Left colon (tissue), 2 donors: ENCODE measurements around the gene GABRB1. TPM values are rescaled to one million over a fixed set of nuclear protein-coding genes. Genes with fewer than 3 reads are reported as not detected.
"Not testable (repeated sequence)": the region's sequence is repeated elsewhere in the genome, so short reads cannot be mapped to it uniquely, and the experiment has no call there.

Experiments
- ATAC-seq: fragments of 200-7000 bp; cut with Tn5 transposase; one replicate; pipeline ENCODE4 v1.9.1; 2020; ENCODE audit warnings: mild to moderate bottlenecking, moderate library complexity
- DNase-seq, 2 donors: peaks; one replicate each; pipeline ENCODE4 v3.0.0-alpha.2; 2020
- intact Hi-C, 2 donors: fragments of 100-400 bp; cut with DNase I in 1 of 2; cut with micrococcal nuclease in 1 of 2; formaldehyde crosslinking; loops; one replicate each; pipeline versions ENCODE4 v1.11.2 to v1.14.0; 2022; cut with DNase I, micrococcal nuclease
- total RNA-seq, 2 donors: library from RNA; stranded (reverse); fragmentation: NEBNext Ultra II Directional; extraction: Animal tissue kit (Norgen Biotek cat#: 25700); gene quantifications; one replicate each; pipeline ENCODE4 v1.2.1, GENCODE V29; 2021
- donor health status: DM: no; HTN: no; CAD: no.
- donor health status: DM: yes; HTN: yes; CAD: no.

GABRB1 gene
- total RNA-seq, 2 donors from 2014 or later, result 0.36 to 0.37 TPM

DNA sequence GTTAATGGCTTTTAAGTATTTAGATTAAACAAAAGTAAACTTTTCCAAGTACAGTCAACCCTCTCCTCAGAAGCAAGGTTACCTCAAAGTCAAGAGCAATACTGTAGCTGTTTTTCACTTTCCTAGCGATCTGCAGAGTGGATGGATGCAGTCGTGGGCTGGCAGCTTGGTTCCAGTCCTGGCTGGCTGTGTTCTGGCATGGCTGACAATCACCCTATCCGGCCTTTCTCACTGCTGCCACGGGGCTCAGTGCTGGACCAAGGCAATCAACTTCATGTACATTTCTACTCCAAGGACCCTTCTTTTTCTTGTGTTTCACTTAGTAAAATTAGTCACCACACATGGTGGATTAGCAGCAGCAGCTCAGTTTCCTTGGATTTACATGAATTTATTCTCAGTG lies 208.3 kb downstream of the GABRB1 start:
- ATAC-seq, result no peak
- no peak for DNase-seq
- intact Hi-C loops, result no loop called here

DNA sequence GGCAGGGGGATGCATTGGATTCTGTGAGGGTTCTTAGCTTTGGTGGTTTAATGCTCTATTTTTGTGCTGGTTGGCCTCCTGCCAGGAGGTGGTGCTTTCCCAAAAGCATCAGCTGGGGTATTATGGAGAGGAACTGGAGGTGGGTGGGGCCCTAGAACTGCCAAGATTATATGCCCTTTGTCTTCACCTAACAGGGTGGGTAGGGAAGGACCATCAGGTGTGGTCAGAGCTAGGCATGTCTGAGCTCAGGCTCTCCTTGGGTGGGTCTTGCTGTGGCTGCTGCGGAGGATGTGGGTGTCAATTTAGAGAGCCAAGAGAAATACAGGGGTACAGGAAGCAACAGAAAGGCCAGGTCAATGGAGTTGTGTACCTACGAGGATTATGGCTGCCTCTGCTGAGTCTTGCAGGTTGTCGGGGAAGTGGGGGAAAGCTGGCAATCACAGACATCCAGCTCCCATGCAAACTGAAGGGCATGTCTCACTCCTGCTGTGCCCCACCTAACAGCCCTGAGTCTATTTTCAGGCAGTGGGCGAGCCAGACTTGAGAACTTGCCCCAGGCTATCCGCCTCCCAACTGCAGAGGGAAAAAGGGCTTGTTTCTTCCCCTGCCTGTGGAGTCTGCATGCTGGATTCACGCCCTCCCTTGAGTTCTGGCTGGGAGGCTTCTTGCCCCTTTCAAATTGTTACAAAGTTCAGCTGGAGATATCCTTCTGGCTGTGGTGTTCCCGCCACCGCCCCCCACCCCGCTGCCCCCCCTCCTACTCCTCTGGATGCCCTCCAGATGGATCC lies 220.2 kb downstream of the GABRB1 start:
- DNase-seq (no peak), ATAC-seq (no peak)
- intact Hi-C loops, result no loop called here

DNA sequence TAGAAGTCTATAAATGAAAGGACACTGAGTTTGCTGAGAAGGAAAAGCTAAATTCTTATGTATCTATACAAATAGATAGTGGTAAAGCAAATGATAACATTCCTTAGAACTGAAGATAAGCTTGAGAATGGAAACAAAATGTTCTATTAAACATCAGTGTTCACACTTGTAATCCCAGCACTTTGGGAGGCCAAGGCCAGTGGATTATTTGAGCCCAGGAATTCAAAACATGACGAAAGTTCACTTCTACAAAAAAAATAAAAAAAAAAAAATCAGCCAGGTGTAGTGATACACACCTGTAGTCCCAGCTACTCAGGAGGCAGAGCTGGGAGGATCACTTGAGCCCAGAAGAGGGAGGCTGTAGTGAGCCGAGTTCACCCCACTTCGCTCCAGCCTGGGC lies 232.4 kb downstream of the GABRB1 start:
- ATAC-seq, result no peak
- intact Hi-C loops, result no loop called here

DNA sequence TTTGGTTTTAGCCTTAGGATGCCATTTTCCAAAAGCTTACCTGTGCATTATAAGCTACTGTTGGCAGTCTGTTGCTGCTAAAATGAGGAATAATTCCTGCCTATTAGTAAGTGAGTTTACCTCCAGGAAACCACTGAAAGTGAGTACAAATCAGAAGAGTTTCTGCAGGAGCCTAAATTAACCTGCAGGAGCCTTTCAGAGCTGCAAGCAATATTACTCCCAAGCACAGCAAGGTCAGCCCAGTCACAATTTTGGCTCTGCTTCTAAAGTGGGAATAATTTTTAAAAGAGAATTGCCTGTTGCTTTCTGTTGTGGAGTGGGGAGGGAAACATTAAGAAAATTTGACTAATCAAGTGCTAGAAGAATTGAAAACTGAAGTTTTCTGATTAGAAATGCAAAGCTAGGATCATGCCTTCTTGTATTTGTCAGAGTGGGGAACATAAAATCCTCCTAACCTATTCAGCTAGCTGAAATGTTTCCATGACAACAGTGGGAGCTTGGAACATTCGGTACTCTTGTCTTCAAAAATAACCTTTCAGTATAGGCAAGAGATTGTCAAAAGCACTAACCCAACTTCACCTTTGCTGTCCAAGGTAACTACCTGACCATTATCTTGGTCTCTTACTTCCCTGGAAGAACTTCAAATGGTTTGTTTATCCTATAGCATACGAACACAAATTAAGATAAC lies 239.0 kb downstream of the GABRB1 start:
- ATAC-seq (no peak), DNase-seq (no peak)
- intact Hi-C loops, result no loop called here

More for the DNA sequence above, 232.4 kb downstream of the GABRB1 start:
- DNase-seq, result no peak

DNA sequence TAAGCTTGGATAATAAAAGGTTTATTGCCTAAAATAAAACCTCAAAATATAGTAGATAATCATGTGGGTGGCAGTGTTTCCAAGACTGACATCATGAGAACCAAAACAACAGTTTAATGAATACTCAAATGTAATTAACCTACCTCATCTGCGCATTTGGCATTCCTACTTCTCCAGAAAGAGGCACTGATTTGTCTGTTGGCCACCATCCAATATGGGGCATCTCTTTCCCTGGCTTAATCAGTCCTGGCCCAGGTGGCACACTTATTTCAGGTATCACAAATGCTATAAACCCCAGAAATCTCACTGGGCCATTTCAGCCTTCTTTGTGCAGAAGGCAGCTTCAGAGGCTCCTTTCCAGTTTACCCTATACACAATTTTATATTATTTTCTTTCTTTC lies 239.9 kb downstream of the GABRB1 start:
- intact Hi-C loops, result no loop called here
- DNase-seq, result no peak
- ATAC-seq, result no peak

DNA sequence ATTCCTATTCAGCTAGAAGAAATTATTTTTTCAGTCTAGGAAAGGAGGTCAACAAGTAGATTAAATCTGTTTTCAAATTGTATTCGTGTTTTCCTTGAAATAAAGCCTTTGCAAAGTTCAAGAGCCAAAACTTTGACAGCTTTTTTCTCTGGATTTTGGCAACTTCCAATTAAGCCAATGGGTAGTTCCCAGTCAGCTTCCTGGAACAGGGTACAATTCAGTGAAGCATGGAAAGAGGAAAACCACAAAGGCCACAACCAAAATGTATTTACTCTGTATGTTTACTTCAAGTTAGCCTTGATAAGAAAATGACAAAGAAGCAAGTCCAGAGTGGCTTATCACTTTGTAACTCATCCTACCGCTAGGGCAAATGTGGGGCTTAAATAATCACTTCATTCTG lies 243.5 kb downstream of the GABRB1 start:
- no peak for DNase-seq
- ATAC-seq, result no peak
- intact Hi-C loops, result no loop called here

DNA sequence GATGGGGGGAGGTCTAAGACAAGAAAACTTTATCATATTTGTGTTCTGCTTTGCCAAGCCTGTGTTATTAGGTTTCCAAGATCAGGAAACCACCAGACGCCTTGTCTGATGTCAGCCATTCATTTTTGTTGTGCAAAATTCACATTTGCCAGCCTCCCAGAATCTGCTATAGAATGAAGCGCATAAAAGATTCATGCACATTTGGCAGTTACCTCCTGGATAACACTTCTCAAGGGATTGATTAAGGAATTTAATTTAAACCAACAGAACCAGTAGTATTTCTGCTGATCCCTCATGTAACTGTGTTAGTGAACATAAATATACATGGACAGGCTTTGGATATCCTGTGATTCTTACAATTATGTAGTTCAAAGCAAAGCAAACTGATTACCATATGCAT lies 244.2 kb downstream of the GABRB1 start:
- intact Hi-C loops, result no loop called here

DNA sequence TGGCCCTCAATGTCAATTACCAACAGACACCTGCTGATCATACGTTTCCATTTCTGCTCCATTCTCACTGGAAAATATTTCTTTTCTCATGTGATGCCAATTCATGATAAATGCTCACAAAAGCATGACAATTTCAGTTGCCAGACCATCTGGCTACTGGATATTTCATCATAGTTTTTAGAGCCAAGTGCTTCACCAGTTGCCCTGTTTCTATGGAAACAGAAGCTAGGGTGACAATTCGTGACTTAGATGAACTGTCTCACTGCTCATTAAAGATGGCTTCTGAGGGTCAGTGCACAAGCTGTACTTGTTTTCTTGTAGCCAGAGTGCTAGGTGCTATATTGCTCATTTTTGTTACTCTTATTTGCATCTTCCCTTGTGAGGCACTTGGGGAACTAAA lies 247.3 kb downstream of the GABRB1 start:
- ATAC-seq (no peak), DNase-seq (no peak)
- intact Hi-C loops, result no loop called here

More for the DNA sequence above, 244.2 kb downstream of the GABRB1 start:
- ATAC-seq (no peak), DNase-seq (no peak)

DNA sequence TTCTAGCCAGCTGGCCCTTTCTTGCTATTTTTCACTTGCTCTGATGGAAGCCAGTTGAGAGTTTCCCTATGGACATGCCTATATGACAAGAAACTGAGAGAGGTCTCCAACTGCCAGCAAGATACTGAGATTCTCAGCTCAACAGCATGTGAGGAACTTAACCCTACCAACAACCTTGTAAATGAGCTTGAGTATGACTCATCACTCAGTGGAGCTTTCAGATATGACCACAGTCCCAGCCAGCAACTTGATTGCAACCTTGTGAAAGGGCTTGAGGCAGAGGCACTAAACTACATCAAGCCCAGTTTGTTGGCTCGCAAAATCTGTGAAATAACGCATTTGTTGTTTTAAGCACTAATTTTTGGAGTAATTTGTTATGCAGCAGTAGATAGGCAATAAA lies 256.4 kb downstream of the GABRB1 start:
- intact Hi-C loops, result no loop called here
- ATAC-seq, result peak; percentile 27
- no peak for DNase-seq

DNA sequence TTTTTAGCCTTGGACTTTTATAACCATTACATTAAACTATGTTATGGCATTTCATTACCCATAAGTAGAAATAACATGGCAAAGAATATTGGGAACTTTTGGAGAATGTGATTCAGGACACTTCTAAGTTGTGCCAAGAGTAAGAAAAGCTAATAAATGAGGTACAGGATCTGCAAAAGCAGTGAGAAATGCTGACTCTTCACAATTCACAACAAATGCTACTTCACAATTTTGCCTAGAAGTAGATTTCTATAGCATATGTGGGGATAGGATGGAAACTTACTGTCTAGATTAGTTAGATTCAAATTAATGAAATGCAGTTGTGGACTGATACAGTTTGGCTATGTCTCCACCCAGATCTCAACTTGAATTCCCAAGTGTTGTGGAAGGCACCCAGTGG lies 258.4 kb downstream of the GABRB1 start:
- intact Hi-C loops, result no loop called here
- no peak for DNase-seq
- ATAC-seq, result no peak

DNA sequence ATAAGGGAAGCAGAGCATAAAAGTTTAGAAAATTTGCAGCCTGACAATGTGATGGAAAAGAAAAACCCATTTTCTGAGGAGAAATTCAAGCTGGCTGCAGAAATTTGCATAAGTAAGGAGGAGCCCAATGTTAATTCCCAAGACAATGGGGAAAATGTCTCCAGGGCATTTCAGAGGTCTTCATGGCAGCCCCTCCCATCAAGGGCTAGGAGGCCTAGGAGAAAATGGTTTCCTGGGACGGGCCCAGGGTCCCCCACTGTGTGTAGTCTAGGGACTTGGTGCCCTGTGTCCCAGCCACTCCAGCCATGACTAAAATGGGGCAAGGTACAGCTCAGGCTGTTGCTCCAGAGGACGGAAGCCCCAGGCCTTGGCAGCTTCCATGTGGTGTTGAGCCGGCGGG lies 259.5 kb downstream of the GABRB1 start:
- intact Hi-C loops, ATAC-seq, DNase-seq: not testable (repeated sequence)

DNA sequence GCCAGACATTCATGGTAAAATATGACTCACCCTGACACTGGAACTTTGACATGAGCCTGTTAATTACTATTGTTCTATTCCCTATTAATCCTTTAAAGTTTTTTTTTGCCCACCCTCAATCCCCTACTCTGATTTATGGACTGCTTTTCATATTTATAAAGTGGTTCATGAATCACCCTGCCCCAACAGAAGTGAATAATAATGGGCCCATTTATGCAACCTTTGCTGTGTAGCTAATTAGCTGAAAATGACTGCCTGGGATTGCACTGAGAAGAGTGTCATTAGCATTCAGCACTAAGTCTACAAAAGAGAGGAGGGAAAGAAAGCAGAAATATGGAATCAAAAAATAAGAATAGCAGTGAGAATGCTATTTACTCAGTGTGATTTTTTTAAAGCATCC lies 277.8 kb downstream of the GABRB1 start:
- intact Hi-C loops, result no loop called here
- DNase-seq (no peak), ATAC-seq (no peak)

DNA sequence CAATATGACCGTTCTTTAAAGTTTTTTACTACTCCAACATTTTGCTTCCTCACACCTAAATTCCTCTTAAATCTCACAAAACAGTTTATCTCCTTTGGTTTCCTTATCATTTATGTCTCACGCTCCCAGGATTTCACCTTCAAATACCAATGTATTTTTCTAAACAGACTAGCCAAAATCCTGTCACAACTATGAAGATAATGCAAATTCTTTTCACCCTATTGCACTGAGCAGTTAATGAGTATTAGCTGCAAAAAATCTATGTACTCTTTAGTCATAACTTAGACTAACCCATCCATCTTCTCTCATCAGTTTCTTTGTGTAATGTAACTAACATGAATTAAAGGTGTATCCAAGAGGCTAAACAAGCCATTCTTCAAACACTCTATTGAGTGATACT lies 280.8 kb downstream of the GABRB1 start:
- ATAC-seq, result no peak
- DNase-seq, result no peak
- intact Hi-C loops, result no loop called here

DNA sequence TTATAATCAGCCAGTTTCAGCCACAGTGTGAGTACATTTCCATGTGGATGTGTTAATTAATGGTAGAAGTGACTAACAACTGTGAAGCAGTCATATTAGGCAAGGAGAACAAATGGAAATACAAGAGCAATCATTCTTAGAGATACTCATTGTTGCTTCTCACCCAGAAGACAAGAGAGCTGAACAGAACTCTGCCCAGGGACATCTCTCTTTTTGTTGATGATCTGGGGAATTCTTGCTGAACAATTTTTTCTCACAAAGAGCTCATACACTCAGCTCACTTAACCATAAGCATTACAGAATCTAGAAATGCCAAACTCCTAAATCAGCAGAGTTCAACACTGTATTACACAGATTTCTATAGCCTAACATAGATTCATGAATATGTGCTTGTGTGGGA lies 282.0 kb downstream of the GABRB1 start:
- intact Hi-C loops, result no loop called here
- no peak for ATAC-seq
- no peak for DNase-seq

DNA sequence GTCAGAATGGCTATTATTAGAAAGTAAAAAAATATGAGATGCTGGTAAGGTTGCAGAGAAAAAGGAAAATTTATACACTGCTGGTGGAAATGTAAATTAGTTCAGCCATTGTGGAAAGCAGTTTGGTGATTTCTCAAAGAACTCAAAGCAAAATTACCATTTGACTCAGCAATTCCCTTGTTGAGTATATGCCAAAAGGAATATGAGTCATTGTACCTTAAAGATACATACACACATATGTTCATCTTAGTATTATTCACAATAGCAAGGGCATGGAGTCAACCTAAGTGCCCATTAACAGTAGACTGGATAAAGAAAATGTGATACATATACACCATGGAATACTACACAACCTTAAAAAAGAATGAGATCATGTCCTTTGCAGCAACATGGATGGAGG lies 284.0 kb downstream of the GABRB1 start:
- ATAC-seq, result no peak
- DNase-seq, result no peak
- intact Hi-C loops, result no loop called here

DNA sequence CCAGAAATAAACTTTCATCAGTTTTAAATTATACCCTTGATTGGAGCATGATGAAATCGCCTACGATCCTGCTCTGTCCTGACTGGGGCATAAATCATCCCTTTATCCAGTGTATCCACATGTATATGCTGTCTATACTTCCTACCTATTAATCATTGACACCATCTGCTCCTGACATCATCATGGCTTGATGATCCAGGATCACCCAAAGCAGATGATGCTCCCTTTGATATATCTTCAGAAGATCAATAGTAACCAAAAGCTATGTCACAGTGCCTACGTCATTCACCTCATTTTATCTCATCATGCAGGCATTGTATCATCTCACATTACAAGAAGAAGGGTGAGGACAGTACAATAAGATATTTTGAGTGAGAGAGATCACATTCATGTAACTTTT lies 294.7 kb downstream of the GABRB1 start:
- ATAC-seq (no peak), DNase-seq (no peak)
- intact Hi-C loops, result no loop called here

DNA sequence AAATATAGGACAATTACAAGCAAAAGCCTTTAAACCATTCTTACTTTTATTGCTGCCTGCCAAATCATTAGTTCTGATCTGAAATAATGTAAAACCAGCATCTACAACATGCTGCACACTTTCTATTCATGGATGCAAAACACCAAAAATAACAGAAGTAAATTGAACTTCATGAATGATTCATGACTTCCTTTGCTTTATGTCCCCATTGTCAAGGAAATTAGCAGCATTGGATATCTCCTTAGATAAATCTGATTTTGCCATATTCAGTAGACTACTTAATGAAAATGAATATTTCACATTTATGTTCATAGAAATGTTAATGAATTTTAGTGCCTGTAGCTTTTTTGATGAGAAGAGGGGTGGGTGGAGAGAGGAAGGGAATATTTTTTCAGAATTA lies 299.5 kb downstream of the GABRB1 start:
- intact Hi-C loops, result no loop called here
- no peak for ATAC-seq
- DNase-seq, result no peak

DNA sequence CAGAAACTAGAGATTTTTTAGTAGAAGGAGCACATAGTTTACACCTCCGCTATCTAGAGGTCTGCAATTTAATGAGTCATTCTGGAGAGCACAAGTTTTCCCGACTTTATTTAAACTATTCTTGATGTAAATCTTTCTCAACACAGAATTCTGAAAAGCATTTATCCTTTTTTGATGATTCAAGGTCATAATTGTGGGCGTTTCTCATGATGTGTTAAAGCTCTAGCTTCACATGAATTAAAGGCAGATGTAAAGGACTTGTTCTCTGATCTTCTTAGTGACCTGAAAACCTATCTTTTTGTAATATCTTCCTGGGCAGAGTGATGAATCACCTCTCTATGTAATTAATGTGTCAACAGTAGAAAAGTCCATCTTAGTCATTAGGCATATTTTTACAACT lies 303.3 kb downstream of the GABRB1 start:
- intact Hi-C loops, result no loop called here

DNA sequence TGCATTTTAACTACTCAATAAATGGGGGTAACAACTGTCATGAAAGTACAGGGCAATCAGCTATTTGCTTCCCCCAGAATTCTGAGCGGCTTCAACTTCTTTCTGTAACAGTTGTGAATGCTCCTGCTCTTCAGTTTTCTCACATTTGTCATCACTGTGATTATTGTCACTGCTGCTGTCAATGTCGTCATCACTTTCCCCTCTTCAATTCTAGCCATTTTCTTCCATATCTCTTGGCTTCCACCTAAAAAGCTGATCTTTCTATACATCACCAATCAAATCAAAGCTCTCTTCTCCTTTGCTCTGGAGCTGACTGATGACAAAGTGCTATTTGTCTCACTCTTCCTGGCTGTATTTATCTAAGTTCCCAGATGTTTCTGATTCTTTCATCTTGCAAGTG lies 306.5 kb downstream of the GABRB1 start:
- DNase-seq (no peak), ATAC-seq (no peak)
- intact Hi-C loops, result no loop called here

More for the DNA sequence above, 303.3 kb downstream of the GABRB1 start:
- no peak for ATAC-seq
- no peak for DNase-seq

DNA sequence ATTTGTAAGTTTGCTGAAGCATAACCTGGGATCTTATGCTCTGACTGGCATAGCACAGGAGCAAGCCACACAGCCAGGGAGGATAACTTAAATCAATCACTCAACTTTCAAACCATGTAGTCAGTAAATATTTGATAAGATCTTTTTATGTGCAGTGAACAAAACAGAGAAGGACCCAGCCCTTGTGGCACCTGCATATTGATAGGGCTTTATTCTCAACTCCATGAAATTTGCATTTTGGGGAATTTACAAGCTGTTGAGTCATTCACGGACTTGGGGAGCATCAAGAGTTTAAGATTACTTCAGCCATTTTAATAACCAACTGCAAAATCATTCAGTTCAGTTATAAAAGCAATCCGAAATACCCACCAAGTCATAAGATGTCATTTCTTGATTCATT lies 309.5 kb downstream of the GABRB1 start:
- ATAC-seq (no peak), DNase-seq (no peak)
- intact Hi-C loops, result no loop called here

DNA sequence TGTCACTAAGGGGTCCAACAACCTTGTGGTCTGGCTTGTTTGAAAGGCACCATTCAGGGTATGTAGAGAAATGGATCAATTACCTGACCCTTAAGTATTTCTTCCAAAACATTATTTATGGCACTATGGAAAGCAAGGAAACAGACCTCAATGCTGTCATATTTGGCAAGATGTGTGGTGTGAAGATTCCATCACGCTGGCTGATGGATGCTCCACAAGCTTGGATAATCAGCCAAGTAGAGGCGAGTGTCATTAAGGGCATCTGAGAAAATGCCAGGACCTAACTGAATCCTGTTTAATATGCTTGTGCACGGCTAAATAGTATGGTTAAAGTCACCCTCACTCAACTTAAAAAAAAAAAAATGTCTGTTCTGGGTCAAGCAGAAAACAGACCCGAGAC lies 311.4 kb downstream of the GABRB1 start:
- intact Hi-C loops, result no loop called here
- DNase-seq (no peak), ATAC-seq (no peak)
